ENCODE measurements around the gene HS3ST3A1.
"Not testable (repeated sequence)": the region's sequence is repeated elsewhere in the genome, so short reads cannot be mapped to it uniquely, and the experiment has no call there.

HS3ST3A1 gene

GRCh38 chr17:13534946-13535345 is 66.8 kb downstream of the HS3ST3A1 start:
- no peak for DNase-seq

GRCh38 chr17:13531721-13532120 is 70.0 kb downstream of the HS3ST3A1 start:
- no peak for DNase-seq

GRCh38 chr17:13525876-13526275 is 75.9 kb downstream of the HS3ST3A1 start:
- no peak for DNase-seq

GRCh38 chr17:13523164-13523563 is 78.6 kb downstream of the HS3ST3A1 start:
- DNase-seq = no peak

DNA sequence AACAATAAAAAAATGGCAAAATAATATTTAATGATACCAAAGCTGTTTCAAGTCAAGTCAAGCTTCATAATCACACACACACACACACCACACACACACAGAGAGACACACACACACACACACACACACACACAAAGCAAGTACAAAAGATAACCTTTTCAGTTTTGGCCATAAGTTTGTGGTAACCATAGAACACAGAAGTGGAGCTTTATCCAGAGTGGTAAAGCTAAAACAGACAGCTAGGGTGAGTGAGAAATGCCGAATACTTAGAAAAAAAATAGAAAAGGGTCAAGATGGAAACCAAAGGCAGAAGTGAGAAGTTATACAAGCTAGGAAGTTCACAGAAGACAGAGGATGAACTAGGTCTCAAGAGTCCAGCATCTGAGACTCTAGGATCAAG is 79.0 kb downstream of the HS3ST3A1 start:
- DNase-seq = peak; percentile 81

DNA sequence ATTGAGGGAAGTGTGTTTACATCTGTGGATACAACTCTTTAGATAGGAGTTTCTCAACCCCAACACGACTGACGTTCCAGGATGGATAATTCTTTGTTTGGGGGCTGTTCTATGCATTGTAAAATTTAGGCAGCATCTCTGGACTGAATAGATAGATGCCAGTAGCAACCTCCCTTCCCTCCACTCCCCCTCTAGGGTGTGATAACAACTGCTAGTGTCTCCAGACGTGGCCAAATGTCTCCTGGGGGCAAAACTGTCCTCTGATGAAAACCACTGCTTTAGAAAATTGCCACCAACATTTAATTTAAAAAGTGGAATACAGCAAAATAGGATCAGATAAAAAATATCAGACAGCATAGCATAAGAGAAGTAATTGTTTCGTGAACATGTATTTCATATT is 79.9 kb downstream of the HS3ST3A1 start:
- DNase-seq = peak; percentile 92

DNA sequence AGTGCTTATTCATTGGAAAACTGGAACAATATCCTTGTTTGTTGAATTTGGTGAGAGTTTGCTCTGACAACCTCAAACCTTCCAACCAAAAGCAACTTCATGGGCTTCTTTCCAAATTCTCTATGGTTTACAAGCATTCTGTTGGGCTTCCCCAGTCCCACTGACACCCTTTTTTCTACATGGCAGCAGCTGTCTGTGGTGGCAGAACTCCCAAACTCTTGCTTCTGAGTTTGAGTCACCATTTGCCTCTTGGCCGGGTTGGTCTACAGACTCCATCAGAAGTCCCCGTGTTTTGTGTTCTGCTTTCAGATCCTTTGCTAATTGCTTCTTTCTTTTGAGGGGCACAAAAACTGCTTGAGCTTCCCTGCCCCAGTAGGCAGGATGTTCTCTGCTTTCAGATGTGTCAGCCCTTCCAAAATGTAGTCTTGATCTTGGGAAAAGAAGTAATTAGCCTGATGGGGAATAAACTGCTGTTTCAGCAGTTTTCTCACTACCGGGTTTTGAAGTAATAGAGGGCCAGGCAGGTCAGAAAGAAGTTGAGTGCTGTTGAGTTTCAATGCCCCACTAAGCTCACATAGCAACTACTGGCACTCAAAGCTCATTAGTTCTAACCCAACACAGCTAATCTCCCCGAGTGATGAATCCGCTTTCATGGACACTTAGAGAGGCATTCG is 80.7 kb downstream of the HS3ST3A1 start:
- no peak for DNase-seq

- DNase-seq = peak; percentile 69
These were observed 83.3 kb downstream of the HS3ST3A1 start for GRCh38 chr17:13518261-13519000.

DNA sequence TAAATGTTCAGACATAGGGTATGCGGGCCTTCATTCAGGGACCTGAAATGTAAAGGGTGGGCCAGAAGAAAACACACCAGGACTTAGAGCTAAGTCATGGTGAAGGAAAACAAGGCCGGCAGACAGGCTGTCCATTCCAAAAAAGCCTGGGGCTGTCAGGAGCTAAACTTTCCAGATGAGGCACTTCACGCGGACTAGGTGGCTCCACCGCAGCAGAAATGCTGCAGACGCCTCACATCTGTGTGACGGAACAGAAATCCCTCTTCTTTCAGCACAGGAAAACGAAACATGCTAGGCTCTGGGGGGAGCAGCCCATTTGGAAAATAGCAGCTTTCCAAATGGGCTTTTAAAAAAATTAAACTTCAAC is 88.7 kb downstream of the HS3ST3A1 start:
- DNase-seq = no peak

DNA sequence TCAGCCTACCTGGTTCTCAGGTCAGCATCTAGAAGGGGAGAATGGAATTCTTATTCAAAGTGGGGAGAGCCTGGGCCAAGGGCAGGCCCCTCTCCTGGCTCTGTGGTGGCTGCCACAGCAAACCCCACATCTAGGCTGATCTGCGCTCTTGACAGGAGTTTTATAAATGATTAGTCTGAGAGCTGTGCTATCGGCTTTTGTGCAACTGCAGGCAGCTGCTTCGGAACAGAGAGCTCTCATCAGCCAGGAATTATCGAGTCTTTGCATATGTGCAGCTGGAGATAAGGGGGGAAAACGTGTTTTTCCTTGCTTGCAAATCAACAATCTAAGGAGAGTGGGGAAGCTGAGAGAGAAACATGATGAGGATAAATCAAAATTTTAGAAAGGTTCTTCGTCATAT is 91.7 kb downstream of the HS3ST3A1 start:
- peak; percentile 100 for DNase-seq

GRCh38 chr17:13509527-13509926 is 92.2 kb downstream of the HS3ST3A1 start:
- DNase-seq = peak; percentile 94

DNA sequence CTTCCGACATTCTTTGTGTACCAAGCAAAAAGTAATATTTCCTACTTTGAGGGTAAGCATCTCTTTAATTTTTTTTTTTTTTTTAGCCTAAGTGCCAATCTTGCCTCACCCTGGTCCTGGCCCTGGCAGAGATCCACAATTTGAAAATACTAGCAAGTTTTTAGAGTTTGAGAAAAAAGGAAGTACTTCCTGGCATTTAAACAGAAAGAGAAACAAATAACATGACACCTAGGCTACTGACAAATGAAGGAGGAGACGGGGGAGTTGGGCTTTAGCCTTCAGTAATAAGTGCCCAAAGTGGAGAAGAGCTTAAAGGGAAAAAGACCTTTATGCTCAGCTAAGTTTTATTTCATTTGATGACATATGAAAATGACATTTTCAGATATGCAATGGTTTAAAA is 92.8 kb downstream of the HS3ST3A1 start:
- DNase-seq = peak; percentile 97

DNA sequence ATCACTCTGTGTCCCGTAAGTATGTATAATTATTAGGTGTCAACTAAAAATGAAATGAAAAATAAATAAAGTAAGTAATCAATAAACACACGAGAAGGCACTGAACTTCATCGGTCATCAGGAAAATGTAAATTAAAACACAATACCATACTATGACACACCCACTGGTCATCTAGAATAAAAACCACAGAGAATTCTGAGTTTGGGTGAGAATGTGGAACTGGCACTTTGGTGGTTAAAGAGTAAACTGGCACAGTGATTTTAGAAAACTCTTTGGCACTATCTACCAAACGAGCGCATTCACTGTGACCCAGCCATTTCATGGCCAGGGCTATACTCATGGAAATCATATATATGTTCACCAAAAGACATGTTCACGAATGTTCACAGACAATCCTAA is 98.2 kb downstream of the HS3ST3A1 start:
- DNase-seq = no peak

GRCh38 chr17:13502263-13502662 is 99.5 kb downstream of the HS3ST3A1 start:
- DNase-seq = no peak

GRCh38 chr17:13500947-13501346 is 100.8 kb downstream of the HS3ST3A1 start:
- no peak for DNase-seq

DNA sequence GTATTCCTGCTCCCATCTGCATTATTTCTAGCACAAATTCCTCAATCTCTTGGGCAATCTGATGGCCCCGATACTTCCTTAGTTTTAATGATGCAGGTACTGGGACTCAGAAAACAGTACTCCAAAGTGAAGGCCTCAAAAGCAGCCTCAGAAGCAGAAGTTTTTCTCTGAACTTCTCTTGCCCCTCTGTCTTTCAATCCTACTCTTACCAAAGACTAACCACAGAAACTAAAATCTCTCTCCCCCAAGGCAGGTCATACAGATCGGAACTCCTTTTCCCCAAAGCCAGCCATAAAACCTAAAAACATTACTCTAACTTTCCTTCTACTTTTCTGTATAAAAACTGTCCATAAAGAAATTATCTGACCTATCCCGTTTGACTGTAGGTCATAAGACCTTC is 103.5 kb downstream of the HS3ST3A1 start:
- DNase-seq = no peak

- DNase-seq = not testable (repeated sequence)
These were observed 105.1 kb downstream of the HS3ST3A1 start for GRCh38 chr17:13496553-13497056.

DNA sequence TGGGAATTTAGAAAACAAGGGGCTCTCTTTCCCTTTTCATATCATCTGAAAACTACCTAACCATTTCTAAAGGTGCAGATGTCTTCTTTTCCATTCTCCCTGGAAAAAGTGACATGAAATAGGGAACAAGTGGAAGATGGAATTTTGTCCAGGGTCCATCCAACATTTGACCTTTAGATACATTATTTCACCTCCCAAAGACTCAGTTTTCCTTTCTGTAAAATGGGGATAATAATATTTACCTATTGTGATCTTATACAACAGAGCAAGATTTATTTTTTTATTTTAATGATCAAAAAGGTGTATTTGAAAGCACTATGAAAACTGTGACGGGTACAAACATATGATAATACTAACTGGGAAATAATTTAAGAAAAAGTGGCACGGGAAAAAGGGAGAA is 106.3 kb downstream of the HS3ST3A1 start:
- no peak for DNase-seq

GRCh38 chr17:13492737-13493122 is 109.0 kb downstream of the HS3ST3A1 start:
- DNase-seq = no peak

DNA sequence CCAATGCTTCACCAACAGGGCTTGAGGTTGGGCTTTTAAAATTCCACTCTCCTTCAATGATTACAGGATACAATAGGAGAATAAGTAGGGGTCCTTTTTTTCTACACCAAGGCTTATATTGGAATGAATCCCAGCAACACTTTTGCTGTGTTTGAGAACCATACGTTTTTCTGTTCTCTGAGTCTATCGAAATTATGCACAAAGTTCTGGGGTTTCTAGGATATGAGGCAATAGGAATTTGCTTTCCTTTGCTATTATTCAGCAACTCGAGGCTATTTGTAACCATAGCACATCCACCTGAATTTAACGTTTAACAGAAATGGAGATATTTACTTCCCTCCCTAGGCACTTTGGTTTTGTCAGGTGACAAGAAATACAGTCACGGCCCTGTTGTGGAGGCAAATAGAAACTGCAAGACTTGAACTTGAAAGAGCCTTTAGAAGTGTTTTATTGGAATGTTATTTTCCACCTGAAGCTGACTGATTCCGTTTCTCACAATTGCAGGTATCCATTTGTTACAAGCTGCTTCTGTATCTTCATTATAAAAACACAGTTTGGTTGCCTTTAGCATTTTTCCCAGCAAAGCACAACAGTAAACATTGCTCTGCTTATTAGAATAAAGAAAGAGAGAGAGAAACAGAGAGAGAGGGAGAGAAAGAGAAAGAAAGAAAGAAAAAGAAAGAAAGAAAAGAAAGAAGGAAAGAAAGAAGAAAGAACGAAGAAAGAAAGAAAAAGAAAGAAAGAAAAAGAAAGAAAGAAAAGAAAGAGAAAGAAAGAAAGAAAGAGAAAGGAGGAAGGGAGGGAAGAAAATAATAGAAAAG is 109.6 kb downstream of the HS3ST3A1 start:
- peak; percentile 87 for DNase-seq

DNA sequence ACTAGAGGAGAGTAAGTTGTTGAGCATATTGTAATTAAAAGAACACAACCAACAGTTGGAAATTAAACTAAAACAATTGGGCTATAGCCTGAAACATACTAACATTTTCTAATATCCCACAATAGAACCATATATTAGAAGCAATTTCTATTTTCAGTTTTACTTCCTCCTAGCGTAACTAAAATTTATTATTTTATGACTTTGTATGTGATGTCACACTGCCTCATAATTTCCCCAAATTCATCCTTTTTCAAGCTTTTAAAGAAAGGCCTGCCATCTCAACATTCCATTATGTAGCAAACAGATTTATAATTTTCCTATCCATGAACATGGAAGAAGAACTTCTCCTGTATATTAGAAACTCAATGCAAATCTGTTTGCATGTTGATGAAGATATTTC is 110.2 kb downstream of the HS3ST3A1 start:
- no peak for DNase-seq

GRCh38 chr17:13490906-13491482 is 110.7 kb downstream of the HS3ST3A1 start:
- peak; percentile 48 for DNase-seq

- peak; percentile 56 for DNase-seq
These were observed 111.3 kb downstream of the HS3ST3A1 start for GRCh38 chr17:13490427-13490826.
